IPS-NIHi7 (cell line): ENCODE data around the gene SPSB2.

Experiments
- DNase-seq: peaks from one replicate; pipeline ENCODE4 v3.0.0; 2012; ENCODE audit warnings: mixed read lengths; ENCODE audit errors: extremely low spot score

The SPSB2 gene

GRCh38 chr12:6832125-6832524 is 41.0 kb downstream of the SPSB2 start:
- no peak for DNase-seq

DNA sequence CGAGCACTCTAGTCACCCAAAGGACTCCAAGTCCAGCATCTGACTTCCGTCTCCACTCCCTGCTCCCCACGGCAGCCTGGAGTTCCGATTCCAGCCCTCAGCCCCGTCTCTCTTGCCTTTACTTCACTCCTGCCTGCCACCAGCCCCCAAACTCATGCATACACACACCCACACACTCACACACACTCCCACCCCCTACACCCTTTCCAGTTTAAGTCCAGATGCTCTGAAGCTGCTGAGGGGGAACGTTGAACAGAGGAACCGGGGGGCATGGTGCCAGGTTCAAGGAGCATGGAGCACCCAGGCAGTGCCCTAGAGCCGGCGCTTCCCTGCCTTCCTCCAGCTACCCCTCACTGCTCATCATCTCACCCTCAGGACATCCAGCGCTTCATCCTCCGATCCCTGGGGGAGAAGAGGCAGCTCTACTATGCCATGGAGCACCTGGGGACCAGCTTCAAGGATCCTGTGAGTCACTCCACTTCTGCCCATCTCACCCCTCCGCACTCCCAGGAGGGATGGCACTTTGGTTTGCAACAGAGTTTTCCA is 41.6 kb downstream of the SPSB2 start:
- DNase-seq: no peak

- DNase-seq: no peak
Observed at GRCh38 chr12:6830999-6831398, 42.1 kb downstream of the SPSB2 start.

DNA sequence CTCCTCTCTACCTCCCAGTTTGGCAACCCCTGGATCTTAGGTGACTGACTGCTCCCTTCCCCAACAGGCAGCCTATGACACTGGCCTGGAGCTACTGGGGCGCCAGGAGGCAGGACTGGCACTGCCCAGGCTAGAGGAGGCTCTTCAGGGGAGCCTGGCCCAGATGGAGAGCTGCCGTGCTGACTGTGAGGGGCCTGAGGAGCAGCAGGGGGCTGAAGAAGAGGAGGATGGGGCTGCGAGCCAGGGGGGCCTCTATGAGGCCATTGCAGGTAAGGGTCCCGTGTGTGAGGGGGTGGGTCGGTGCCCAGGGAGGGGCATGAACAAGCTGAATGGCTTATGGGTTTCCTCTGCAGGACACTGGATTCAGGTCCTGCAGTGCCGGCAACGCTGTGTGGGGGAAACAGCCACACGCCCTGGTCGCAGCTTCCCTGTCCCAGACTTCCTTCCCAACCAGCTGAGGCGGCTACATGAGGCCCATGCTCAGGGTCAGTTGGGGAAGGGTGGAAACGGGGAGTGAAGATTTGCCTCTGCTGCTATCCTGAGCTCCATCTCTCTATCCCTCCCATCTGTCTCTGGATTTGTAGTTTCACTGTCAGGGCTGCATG is 42.7 kb downstream of the SPSB2 start:
- DNase-seq: no peak

- DNase-seq: no peak
Observed at GRCh38 chr12:6829536-6830220, 43.4 kb downstream of the SPSB2 start.

DNA sequence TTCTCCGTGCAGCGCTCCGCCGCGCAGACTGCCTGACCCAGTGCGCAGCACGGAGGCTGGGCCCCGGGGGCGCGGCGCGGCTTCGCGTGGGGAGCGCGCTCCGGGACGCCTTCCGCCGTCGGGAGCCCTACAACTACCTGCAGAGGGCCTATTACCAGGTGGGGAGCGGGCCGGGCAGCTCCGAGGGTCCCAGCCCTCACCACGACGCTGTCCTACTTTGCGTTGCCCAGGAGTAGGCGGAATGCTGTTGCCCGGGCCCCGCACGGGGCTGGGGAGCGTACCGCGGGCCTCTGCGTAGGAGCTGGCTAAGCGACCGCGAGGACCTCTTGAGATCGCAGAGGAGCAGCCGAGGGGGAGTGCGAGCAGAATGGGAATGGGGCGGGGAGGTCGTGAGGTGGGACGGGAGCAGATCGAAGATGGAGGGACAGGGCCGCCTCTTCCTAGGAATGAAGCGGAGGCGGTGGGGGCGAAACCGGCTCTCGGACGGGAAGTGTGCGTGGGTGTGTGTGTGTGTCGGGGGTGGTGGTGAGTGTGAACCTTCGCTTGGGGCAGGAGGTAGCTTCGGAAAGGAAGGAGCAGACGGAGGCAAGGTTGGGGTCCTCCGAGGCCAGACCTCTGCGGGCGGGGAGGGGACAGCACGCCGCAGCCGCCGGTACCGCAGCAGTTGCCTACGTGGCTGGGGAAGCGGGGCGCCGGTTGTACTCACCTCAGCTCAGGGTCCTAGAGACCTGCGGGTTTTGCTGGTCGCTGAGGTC is 44.1 kb downstream of the SPSB2 start:
- DNase-seq: peak; percentile 73

- DNase-seq: peak; percentile 60
Observed at GRCh38 chr12:6827982-6828780, 44.9 kb downstream of the SPSB2 start, which contains the start of gene P3H3. TSS of gene P3H3 (plus strand) at chr12:6828407. CDS start at chr12:6828441, 34 bp downstream.

- peak; percentile 82 for DNase-seq
Observed at GRCh38 chr12:6827437-6827911, 45.6 kb downstream of the SPSB2 start.

DNA sequence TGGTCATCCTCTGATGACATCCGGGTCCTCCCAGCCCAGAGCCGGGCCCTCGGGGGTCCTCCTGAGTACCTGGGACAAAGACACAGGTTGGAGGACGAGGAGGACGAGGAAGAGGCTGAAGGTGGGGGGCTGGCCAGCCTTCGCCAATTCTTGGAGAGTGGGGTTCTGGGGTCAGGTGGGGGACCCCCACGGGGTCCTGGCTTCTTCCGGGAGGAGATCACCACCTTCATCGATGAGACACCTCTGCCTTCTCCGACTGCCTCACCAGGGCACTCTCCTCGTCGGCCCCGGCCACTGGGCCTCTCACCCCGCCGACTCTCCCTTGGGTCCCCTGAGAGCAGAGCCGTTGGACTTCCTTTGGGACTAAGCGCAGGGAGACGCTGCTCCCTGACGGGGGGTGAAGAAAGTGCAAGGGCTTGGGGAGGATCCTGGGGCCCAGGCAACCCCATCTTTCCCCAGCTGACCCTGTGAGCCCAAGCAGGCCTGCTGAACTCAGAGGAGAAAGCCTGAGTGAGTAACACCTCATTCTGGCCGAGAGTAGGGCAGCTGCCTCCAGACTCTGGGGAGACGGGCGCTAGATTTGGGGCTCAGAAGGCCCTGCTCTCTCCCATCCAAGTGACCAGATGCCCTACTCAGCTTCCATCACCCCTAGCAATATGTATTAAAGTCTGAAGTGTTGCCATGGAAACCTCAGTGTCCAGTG is 46.2 kb downstream of the SPSB2 start:
- no peak for DNase-seq

- no peak for DNase-seq
Observed at GRCh38 chr12:6826125-6826733, 46.9 kb downstream of the SPSB2 start.

DNA sequence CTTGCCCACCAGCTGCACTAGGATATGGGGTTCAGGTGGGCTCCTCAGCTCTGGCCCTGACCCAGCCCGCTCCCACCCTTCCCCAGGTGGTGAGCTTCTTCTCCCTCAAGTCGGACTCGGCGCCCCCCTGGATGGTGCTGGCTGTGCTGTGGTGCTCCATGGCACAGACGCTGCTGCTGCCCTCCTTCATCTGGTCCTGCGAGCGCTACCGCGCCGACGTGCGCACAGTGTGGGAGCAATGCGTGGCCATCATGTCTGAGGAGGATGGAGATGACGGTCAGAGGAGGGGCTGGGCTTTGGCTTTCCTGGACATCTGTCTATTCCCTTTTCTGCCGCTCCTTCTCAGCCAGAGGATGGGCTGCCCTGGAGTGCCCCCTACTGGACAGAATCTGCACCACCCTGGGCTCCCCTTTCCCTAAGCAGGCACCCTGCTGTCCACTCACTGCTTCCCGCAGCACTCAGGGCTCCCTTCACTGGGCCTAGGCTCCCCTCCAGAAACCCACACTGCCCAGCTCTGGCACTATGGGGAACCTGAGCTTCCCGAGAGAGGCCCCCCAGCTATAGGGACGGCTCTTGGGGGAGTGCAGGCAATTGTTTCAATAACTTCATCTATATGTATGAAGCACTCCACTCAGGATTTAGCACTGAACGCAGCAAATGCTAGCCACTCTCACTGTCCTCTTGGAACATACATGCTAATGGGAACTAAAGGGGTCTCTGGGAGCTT is 47.5 kb downstream of the SPSB2 start:
- DNase-seq: peak; percentile 90

DNA sequence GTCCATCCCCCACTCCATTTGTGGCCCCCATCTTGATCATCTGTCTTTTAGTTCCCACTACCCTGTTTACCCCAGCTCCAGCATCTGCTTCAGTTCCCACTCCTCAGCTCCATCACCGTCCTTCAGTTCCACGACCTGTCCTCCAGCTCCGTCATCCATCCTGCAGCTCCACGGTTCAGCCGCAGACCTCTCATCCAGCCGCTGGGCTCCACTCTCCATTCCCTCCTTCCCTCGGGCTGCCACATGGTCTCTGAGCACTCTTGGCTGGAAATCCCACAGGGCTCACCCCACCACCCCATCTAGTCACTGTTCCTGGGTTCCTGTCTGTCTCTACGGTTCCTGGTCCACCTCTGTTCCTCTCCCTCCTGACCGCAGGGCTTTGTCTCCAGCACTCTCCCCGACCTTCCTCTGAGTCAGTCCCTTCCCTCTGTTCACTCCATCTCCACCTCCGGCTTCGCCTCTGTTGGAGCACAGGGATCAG is 48.2 kb downstream of the SPSB2 start:
- no peak for DNase-seq

GRCh38 chr12:6824085-6824775 is 48.9 kb downstream of the SPSB2 start:
- DNase-seq: no peak

GRCh38 chr12:6823182-6824084 is 49.7 kb downstream of the SPSB2 start:
- DNase-seq: no peak

DNA sequence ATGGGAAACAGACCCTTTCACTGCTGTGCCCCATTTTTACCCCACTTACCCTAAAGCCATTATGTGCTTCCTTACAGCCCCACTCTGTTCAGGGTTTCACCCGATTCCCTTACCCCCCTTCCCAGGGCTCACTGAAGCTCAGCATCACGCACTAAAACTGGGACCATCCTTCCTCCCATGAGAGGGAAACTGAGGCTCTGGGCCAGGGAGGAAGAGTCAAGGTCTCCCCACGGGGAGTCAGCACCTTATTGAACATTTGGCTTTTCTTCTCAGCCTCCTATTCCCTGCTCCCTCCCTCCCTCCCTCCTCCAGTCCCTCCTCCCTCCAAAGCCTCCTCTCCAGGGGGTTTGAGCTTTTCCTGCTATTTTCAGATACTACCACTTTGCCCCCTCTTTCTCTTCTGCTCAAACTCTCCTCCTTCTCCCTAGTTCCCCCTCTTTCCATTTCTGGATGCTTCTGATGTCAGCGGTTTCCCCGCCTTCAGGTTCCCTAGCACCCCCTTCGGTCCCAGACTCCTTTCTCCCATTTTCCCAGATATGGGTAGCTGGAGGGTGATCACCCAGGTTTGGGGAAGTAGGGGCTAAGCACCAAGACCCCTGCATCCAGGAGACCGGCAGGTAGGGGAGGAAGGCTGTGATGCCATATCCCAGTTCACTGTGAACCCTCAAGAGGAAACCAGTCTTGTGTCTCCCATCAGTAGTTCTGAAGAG is 50.5 kb downstream of the SPSB2 start:
- no peak for DNase-seq

GRCh38 chr12:6821591-6822425 is 51.3 kb downstream of the SPSB2 start, which contains the start of gene GPR162:
TSS of gene GPR162 (plus strand) at chr12:6821821. CDS start at chr12:6823899, 2,078 bp downstream.
- DNase-seq: peak; percentile 76
